A549 (cell line): ENCODE data around the gene ABL1. TPM values are rescaled to one million over a fixed set of nuclear protein-coding genes. Genes with fewer than 3 reads are reported as not detected.
A peak's percentile ranks its signal among the peaks of the same experiment; 100 is the strongest.

Source experiments
- ATAC-seq, 2 experiments: fragments of 200-7000 bp in 1 of 2; fragments of >200 bp in 1 of 2; cut with Nextera tagmentation in 1 of 2; cut with Tn5 transposase in 1 of 2; 3 replicates each; pipeline versions ENCODE4 v1.8.0 to v1.9.1; 2018 to 2020; ENCODE audit warnings: mild to moderate bottlenecking in 1 of 2, moderate library complexity in 1 of 2
- CTCF ChIA-PET: fragments of 300-600 bp; sonication (Branson Sonifier 250); formaldehyde crosslinking; extraction: SDS; loops from one replicate; lab custom pipeline; 2021; ENCODE audit warnings: antibody characterized with exemption, inconsistent platforms; lab: Yijun Ruan, JAX
- POLR2A ChIA-PET: fragments of 350-600 bp; formaldehyde crosslinking; extraction: SDS; loops from one replicate; lab custom pipeline; 2021; ENCODE audit warnings: antibody characterized with exemption, inconsistent platforms; lab: Yijun Ruan, JAX
- DNase-seq, 2 experiments: peaks; one replicate each; pipeline versions ENCODE4 v3.0.0 to v3.0.0-alpha.2; 2011 to 2016; ENCODE audit warnings: low read depth in 1 of 2, low spot score in 1 of 2
- FAIRE-seq: peaks from 2 replicates; lab custom pipeline; 2011; peaks lifted over from hg19 to GRCh38; lab: Jason Lieb, UNC
- H3K27ac ChIP-seq, 2 experiments: fragments of >200 bp; sonication (Bioruptor Twin); formaldehyde crosslinking; 3 replicates each; pipeline ENCODE4 v1.5.1; 2016 to 2017
- H3K4me1 ChIP-seq: fragments of >200 bp; sonication (Bioruptor Twin); formaldehyde crosslinking; 3 replicates; pipeline ENCODE4 v1.6.1; 2016
- H3K4me2 ChIP-seq: fragments of >200 bp; sonication (Bioruptor Twin); formaldehyde crosslinking; 3 replicates; pipeline ENCODE4 v1.6.1; 2016
- H3K4me3 ChIP-seq: fragments of >200 bp; sonication (Bioruptor Twin); formaldehyde crosslinking; 3 replicates; pipeline ENCODE4 v1.5.1; 2016
- H3K9me3 ChIP-seq: fragments of >200 bp; sonication (Bioruptor Twin); formaldehyde crosslinking; 3 replicates; pipeline ENCODE4 v1.6.1; 2016
- CBX2 ChIP-seq: fragments of 200-600 bp; sonication (generic); IDR thresholded peaks from 2 replicates; pipeline ENCODE4 v1.6.1; 2016; ENCODE audit warnings: low read depth, mild to moderate bottlenecking, borderline replicate concordance
- FOXS1 ChIP-seq: fragments of 250-450 bp; sonication (Bioruptor Pico); IDR thresholded peaks from 2 replicates; pipeline ENCODE4 v1.5.0; 2020; ENCODE audit warnings: mild to moderate bottlenecking, moderate library complexity
- HEYL ChIP-seq: fragments of 250-450 bp; sonication (Bioruptor Pico); IDR thresholded peaks from 2 replicates; pipeline ENCODE4 v1.8.0; 2021; ENCODE audit warnings: mild to moderate bottlenecking, moderate library complexity
- HOXA7 ChIP-seq: fragments of 250-450 bp; sonication (Bioruptor Pico); IDR thresholded peaks from 2 replicates; pipeline ENCODE4 v1.5.0; 2020; ENCODE audit warnings: mild to moderate bottlenecking, moderate library complexity
- JUN ChIP-seq, 2 experiments: fragments of >200 bp; sonication (Bioruptor Twin); formaldehyde crosslinking; IDR thresholded peaks; 2 replicates in 1 of 2; 3 replicates in 1 of 2; pipeline ENCODE4 v1.6.1; 2016 to 2017
- JUNB ChIP-seq: fragments of >200 bp; sonication (Bioruptor Twin); formaldehyde crosslinking; IDR thresholded peaks from 2 replicates; pipeline ENCODE4 v1.6.1; 2016
- MAFK ChIP-seq: fragments of 450-650 bp; IDR thresholded peaks from 2 replicates; pipeline ENCODE4 v1.6.1; 2014; ENCODE audit not compliant: partially characterized antibody
- NFE2L2 ChIP-seq: fragments of 150-350 bp; conservative IDR thresholded peaks from 2 replicates; pipeline ENCODE4 v1.6.1; 2014; ENCODE audit warnings: low read length
- NR3C1 ChIP-seq: fragments of >200 bp; sonication (Bioruptor Twin); formaldehyde crosslinking; IDR thresholded peaks from 3 replicates; pipeline ENCODE4 v1.6.1; 2017
- POLR2AphosphoS2 ChIP-seq: conservative IDR thresholded peaks from 2 replicates; pipeline ENCODE4 v1.6.1; 2012; ENCODE audit warnings: low read length, improper control_type of control experiment, inconsistent platforms
- RNF2 ChIP-seq: fragments of 200-600 bp; sonication (generic); IDR thresholded peaks from 2 replicates; pipeline ENCODE4 v1.6.1; 2016; ENCODE audit warnings: low read depth, mild to moderate bottlenecking, antibody characterized with exemption, moderate library complexity, borderline replicate concordance
- SMC3 ChIP-seq: fragments of >200 bp; sonication (Bioruptor Twin); formaldehyde crosslinking; IDR thresholded peaks from 3 replicates; pipeline ENCODE4 v1.6.1; 2018; ENCODE audit warnings: inconsistent platforms
- ZFP36 ChIP-seq: fragments of 450-650 bp; IDR thresholded peaks from 2 replicates; pipeline ENCODE4 v1.6.1; 2014; ENCODE audit warnings: borderline replicate concordance; ENCODE audit not compliant: partially characterized antibody
- WGBS: methylation state at CpG from one replicate; pipeline ENCODE4 v1.1.6; 2017; ENCODE audit errors: missing lambda C conversion rate; 5-methylcytosine and 5-hydroxymethylcytosine counted together
- polyA plus RNA-seq, 4 experiments: library from polyadenylated mRNA; depleted of rRNA in 3 of 4; stranded (reverse); fragments of >200 nt; fragmentation: RNase III in 1 of 4; extraction: RNeasy Plus Mini Kit Qiagen cat#74134 plus additional on column Dnase treatment in 1 of 4; gene quantifications; 2 replicates in 3 of 4; 3 replicates in 1 of 4; pipeline ENCODE4 v1.2.3, GENCODE V29; 2011 to 2017
- TF ChIP-seq, protein P1 (sequence below): fragments of >200 bp; sonication (Bioruptor Twin); formaldehyde crosslinking; IDR thresholded peaks from 3 replicates; pipeline ENCODE4 v1.5.1; 2016
- TF ChIP-seq, protein P2 (sequence below): fragments of 200-600 bp; sonication (generic); IDR thresholded peaks from 2 replicates; pipeline ENCODE4 v1.6.1; 2016; ENCODE audit warnings: antibody characterized with exemption, mild to moderate bottlenecking, moderate library complexity

Gene ABL1
- polyA plus RNA-seq, 2 of the 4 experiments (the other 2 are of a cell fraction), result 26.5 to 32.4 TPM

DNA sequence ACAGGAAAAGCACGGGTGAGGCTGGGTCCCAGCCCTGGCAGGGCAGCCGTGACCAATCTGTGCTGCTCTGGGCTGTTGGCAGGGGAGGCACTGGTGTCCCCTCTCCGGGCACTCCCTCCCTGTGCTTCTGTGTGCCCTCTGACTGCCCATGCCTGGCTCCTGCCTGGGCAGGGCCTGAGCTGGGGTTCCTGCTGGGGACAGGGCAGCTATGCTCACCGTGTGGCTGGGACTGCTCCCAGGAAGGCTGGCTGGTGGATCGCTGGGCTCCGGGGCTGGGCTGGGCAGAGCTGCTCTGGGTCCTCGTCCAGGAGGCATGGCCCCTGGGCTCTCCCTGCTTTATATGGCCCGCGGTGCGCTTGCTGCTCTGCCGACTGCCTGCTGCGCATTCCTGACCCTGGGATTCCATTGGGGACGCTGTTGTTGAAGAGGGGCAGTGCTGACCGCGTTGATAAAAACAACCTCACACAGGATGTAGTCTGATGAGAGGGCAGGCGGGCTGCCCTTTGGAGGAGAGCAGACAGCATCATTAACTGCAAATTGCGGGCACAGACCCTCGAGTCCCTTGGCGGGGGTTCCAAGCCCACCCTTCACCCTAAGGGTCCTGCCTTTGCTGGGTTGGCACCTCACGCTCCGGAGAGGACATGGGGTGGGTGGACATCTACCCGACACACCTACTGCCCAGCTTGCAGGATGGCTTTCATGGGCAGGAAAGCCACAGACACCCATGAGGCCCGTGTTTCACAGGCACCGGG, 60.6 kb downstream of the ABL1 start:
- ChIA-PET CTCF (interaction anchor here (1.2 to 5.9 kb wide), 7 partner anchors 10 to 103 kb away, joined by 3 to 97 read pairs (median 6); no protein-coding TSS in a partner anchor), POLR2A (no interaction called here)
- 89% methylated on average over 13 of the region's 24 CpGs for WGBS
- FAIRE-seq (no peak), DNase-seq (no peak), ATAC-seq (peak in 1 of 2 experiments; percentile 18; a peak in 4 of 6 replicates)
- no peaks in the 10 kb centered on the region for H3K9me3 ChIP-seq
- H3K4me2 ChIP-seq, result no peak overlapping the region
- TF ChIP-seq ZFP36, result no peak
- no peak for TF ChIP-seq NFE2L2
- TF ChIP-seq HEYL, result no peak
- TF ChIP-seq, protein P1, sequence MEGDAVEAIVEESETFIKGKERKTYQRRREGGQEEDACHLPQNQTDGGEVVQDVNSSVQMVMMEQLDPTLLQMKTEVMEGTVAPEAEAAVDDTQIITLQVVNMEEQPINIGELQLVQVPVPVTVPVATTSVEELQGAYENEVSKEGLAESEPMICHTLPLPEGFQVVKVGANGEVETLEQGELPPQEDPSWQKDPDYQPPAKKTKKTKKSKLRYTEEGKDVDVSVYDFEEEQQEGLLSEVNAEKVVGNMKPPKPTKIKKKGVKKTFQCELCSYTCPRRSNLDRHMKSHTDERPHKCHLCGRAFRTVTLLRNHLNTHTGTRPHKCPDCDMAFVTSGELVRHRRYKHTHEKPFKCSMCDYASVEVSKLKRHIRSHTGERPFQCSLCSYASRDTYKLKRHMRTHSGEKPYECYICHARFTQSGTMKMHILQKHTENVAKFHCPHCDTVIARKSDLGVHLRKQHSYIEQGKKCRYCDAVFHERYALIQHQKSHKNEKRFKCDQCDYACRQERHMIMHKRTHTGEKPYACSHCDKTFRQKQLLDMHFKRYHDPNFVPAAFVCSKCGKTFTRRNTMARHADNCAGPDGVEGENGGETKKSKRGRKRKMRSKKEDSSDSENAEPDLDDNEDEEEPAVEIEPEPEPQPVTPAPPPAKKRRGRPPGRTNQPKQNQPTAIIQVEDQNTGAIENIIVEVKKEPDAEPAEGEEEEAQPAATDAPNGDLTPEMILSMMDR, result no peak
- TF ChIP-seq, protein P2, sequence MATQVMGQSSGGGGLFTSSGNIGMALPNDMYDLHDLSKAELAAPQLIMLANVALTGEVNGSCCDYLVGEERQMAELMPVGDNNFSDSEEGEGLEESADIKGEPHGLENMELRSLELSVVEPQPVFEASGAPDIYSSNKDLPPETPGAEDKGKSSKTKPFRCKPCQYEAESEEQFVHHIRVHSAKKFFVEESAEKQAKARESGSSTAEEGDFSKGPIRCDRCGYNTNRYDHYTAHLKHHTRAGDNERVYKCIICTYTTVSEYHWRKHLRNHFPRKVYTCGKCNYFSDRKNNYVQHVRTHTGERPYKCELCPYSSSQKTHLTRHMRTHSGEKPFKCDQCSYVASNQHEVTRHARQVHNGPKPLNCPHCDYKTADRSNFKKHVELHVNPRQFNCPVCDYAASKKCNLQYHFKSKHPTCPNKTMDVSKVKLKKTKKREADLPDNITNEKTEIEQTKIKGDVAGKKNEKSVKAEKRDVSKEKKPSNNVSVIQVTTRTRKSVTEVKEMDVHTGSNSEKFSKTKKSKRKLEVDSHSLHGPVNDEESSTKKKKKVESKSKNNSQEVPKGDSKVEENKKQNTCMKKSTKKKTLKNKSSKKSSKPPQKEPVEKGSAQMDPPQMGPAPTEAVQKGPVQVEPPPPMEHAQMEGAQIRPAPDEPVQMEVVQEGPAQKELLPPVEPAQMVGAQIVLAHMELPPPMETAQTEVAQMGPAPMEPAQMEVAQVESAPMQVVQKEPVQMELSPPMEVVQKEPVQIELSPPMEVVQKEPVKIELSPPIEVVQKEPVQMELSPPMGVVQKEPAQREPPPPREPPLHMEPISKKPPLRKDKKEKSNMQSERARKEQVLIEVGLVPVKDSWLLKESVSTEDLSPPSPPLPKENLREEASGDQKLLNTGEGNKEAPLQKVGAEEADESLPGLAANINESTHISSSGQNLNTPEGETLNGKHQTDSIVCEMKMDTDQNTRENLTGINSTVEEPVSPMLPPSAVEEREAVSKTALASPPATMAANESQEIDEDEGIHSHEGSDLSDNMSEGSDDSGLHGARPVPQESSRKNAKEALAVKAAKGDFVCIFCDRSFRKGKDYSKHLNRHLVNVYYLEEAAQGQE, result no peak
- no peak for TF ChIP-seq SMC3
- TF ChIP-seq CBX2, result no peak
- TF ChIP-seq POLR2AphosphoS2, result no peak
- TF ChIP-seq JUNB, result no peak
- no peak for TF ChIP-seq HOXA7 (CRISPR knock-in tag)
- H3K4me3 ChIP-seq, result no peak overlapping the region
- H3K27ac ChIP-seq, result no peak overlapping the region
- no peaks in the 10 kb centered on the region for H3K4me1 ChIP-seq

DNA sequence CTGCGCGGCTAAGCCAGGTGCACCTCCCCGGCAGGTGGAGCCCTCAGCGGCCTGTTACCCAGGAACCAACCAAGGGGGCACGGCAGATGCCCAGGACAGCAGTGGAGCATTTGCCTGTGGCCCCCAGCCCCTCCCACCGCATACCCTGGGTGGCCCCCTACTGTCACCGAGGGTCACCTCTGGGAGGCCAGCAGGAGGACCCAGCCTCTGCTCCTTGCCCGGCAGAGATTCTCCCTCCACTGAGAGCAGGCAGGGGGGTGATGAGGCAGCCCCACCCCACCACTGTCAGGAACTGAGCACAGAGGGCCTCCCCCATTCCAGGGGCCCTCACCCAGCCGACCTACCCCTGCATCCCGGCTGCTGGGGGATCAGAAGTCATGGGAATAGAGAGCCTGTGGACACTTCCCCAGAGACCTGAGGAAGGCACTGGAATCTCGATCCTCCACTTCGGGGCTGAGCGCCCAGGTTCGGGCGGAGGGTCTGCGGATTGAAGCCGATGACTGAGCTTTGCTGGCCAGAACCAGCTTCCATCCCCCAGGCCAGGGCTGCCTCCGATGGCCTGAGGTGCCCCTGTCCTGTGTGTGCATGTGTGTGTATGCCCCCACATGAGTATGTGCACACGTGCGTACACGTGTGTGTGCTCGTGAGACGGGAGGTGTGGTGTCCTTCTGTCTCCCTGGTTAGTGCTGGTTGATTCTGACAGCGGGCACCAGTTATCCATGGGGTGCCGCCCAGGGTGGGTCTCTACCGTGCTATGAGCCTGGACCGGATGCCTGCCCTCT, 61.4 kb downstream of the ABL1 start, which contains the start of gene QRFP:
Gene QRFP (minus strand): TSS at position 580 of the 782 bp plus-strand sequence. CDS start 2,974 bp downstream, outside the sequence.
- ChIA-PET POLR2A (no interaction called here), CTCF (interaction anchor here (1.2 to 3.5 kb wide), 4 partner anchors 9 to 101 kb away, joined by 3 to 16 read pairs (median 6); no protein-coding TSS in a partner anchor)
- 76% methylated on average over 19 of the region's 27 CpGs for WGBS
- no peak for TF ChIP-seq JUN (IDR thresholded peaks at IDR 0.05)
- no peak for TF ChIP-seq POLR2AphosphoS2
- no peak for TF ChIP-seq FOXS1 (CRISPR knock-in tag)
- no peak for TF ChIP-seq NR3C1
- no peak for TF ChIP-seq MAFK
- TF ChIP-seq JUNB, result no peak
- TF ChIP-seq RNF2, result no peak
- Histone ChIP-seq H3K9me3 (no peaks in the 10 kb centered on the region), H3K4me2 (no peak within 1 kb of the TSS), H3K4me3 (no peak within 1 kb of the TSS), H3K4me1 (no peaks in the 10 kb centered on the region), H3K27ac (no peak within 1 kb of the TSS)
- ATAC-seq (no peak), DNase-seq (no peak), FAIRE-seq (no peak)
